ENCODE data around the gene PIM1.
A peak's percentile ranks its signal among the peaks of the same experiment; 100 is the strongest.

The PIM1 gene

GRCh38 chr6:37222992-37223391, 53.0 kb downstream of the PIM1 start:
- Histone ChIP-seq H3K36me3 (ENCODE audit: control insufficient read depth, insufficient read depth, low read length) (no peaks in the 10 kb centered on the region), H3K9me3 (ENCODE audit: control insufficient read depth, insufficient read depth, low read length) (no peaks in the 10 kb centered on the region), H3K4me3 (ENCODE audit: low read depth, low read length) (peak overlapping the region; percentile 74), H3K4me1 (ENCODE audit: control insufficient read depth, insufficient read depth, low read length) (peaks cover 9% of the 10 kb centered on the region), H3K27me3 (ENCODE audit: control insufficient read depth, insufficient read depth, low read length) (no peaks in the 10 kb centered on the region), H3K9ac (ENCODE audit: low read depth, low read length) (no peak overlapping the region)
